K562 treated with DMSO at 1 percent for 48 hours (cell line): Measurements from ENCODE around the gene PDE4D. TPM values are rescaled to one million over a fixed set of nuclear protein-coding genes. Genes with fewer than 3 reads are reported as not detected.

Source experiments
- total RNA-seq: library from RNA; unstranded; fragments of 300-600 nt; gene quantifications from 2 replicates; pipeline ENCODE4 v1.2.3, GENCODE V29; 2022; ENCODE audit warnings: low replicate concordance; ENCODE audit errors: extremely low read depth

The PDE4D gene
- total RNA-seq: not detected in 2 replicates

GRCh38 chr5:59893429-59894227, at the start of gene PDE4D:
Gene PDE4D (minus strand): TSS chr5:59893726.

